Tibial artery (tissue), 4 donors: Measurements from ENCODE around the gene ACOXL.
A peak's percentile ranks its signal among the peaks of the same experiment; 100 is the strongest.

Source experiments
- DNase-seq, 2 donors: peaks; one replicate each; pipeline ENCODE4 v3.0.0-alpha.2; 2019
- H3K27ac ChIP-seq, 2 donors: fragments of 200-600 bp; sonication (generic) in 1 of 2; 1 replicate in 1 of 2; 2 replicates in 1 of 2; pipeline ENCODE4 v1.5.1; 2018 to 2019; ENCODE audit warnings: mild to moderate bottlenecking in 1 of 2
- H3K27me3 ChIP-seq, 2 donors: fragments of 200-600 bp; sonication (generic) in 1 of 2; one replicate each; pipeline versions ENCODE4 v1.5.1 to v1.6.0; 2016 to 2019
- H3K36me3 ChIP-seq, 3 donors: fragments of 200-600 bp; sonication (generic) in 2 of 3; one replicate each; pipeline ENCODE4 v1.5.1; 2016 to 2019; ENCODE audit warnings: mild to moderate bottlenecking in 2 of 3
- H3K4me1 ChIP-seq, 4 donors: fragments of 200-600 bp; sonication (generic) in 2 of 4; 1 replicate in 3 of 4; 2 replicates in 1 of 4; pipeline ENCODE4 v1.5.1; 2016 to 2019
- H3K4me3 ChIP-seq, 2 donors: fragments of 200-600 bp; sonication (generic) in 1 of 2; 1 replicate in 1 of 2; 2 replicates in 1 of 2; pipeline ENCODE4 v1.5.1; 2018 to 2019; ENCODE audit warnings: mild to moderate bottlenecking in 2 of 2
- H3K9me3 ChIP-seq, 3 donors: fragments of 200-600 bp; sonication (generic) in 1 of 3; one replicate each; pipeline ENCODE4 v1.5.1; 2016 to 2019
- CTCF ChIP-seq, 2 experiments: fragments of 200-600 bp in 1 of 2; fragments of 450-650 bp in 1 of 2; IDR thresholded peaks; one replicate each; pipeline ENCODE4 v1.5.1; 2017 to 2019; ENCODE audit warnings: antibody characterized with exemption in 2 of 2, mild to moderate bottlenecking in 1 of 2, moderate library complexity in 1 of 2
- intact Hi-C: fragments of 100-400 bp; cut with DNase I; formaldehyde crosslinking; loops from one replicate; pipeline ENCODE4 v1.15.0; 2023; ENCODE audit warnings: low total_unique reads

ACOXL gene

GRCh38 chr2:111121828-111122630 is 389.7 kb downstream of the ACOXL start:
- Histone ChIP-seq H3K4me3 (peak overlapping the region; percentile 77 to 83), H3K27ac (peak overlapping the region; percentile 62 to 78), H3K4me1 (peaks cover 0 to 66% (median 22%) of the 10 kb centered on the region in 4 donors), H3K36me3 (peaks cover 0 to 27% (median 9%) of the 10 kb centered on the region in 3 donors), H3K27me3 (no peaks in the 10 kb centered on the region), H3K9me3 (no peaks in the 10 kb centered on the region)
- TF ChIP-seq CTCF (IDR thresholded peaks at IDR 0.05): no peak
- intact Hi-C loops: no loop called here
- peak; percentile 83 to 94 for DNase-seq

DNA sequence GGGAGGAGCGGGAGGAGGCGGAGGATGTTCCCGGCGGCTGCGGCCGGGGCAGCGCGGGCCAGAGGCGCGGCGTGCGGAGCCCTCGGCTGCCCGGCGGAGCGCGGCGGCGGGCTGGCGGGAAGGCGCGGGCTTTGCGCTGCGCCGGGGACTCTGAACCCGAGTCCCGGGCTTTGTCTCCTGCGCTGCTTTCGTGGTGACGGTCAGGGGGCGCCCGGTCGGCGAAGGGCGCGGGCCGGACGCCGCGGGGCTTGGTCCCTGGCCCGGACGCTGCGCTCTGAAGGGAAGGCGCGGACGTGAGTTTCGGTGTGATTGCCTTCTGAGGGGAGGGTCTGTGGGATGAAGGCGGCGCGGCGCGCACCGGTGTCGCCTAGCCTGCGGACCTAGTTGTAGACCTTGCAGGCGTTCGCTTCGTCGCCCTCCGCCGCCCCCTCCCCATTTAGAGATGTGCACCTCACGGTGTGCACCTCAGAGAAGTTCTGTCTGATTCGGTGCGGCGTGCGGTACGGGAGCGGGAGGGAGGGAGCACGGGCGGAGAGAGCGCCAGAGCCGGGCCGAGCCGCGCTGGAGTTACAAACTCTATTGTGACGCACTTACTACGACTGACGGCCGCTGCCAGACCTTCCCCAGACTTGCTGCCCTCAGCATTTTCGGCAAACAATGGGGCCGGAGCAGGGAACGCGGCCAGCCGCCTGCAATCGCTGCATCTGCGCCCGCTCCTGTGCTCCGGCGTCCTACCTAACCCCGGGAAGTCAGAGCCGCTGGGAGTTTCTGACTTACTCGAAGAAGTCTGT is 390.5 kb downstream of the ACOXL start:
- no peaks in the 10 kb centered on the region for H3K27me3 ChIP-seq
- peak overlapping the region; percentile 73 to 76 for H3K27ac ChIP-seq
- intact Hi-C loops: no loop called here
- H3K36me3 ChIP-seq: peaks cover 0 to 35% (median 9%) of the 10 kb centered on the region in 3 donors
- peaks cover 0 to 58% (median 18%) of the 10 kb centered on the region in 4 donors for H3K4me1 ChIP-seq
- H3K9me3 ChIP-seq: no peaks in the 10 kb centered on the region
- peak overlapping the region; percentile 77 to 83 for H3K4me3 ChIP-seq
- TF ChIP-seq CTCF (IDR thresholded peaks at IDR 0.05): no peak
- DNase-seq: peak; percentile 75 to 90

GRCh38 chr2:111123751-111124150 is 391.4 kb downstream of the ACOXL start:
- peaks cover 0 to 53% (median 15%) of the 10 kb centered on the region in 4 donors for H3K4me1 ChIP-seq
- no peak overlapping the region for H3K27ac ChIP-seq
- peaks cover 0 to 44% (median 9%) of the 10 kb centered on the region in 3 donors for H3K36me3 ChIP-seq
- intact Hi-C loops: no loop called here
- H3K27me3 ChIP-seq: no peaks in the 10 kb centered on the region
- no peak for TF ChIP-seq CTCF (IDR thresholded peaks at IDR 0.05)
- H3K9me3 ChIP-seq: no peaks in the 10 kb centered on the region
- no peak for DNase-seq
- H3K4me3 ChIP-seq: peak overlapping the region; percentile 77 to 83

DNA sequence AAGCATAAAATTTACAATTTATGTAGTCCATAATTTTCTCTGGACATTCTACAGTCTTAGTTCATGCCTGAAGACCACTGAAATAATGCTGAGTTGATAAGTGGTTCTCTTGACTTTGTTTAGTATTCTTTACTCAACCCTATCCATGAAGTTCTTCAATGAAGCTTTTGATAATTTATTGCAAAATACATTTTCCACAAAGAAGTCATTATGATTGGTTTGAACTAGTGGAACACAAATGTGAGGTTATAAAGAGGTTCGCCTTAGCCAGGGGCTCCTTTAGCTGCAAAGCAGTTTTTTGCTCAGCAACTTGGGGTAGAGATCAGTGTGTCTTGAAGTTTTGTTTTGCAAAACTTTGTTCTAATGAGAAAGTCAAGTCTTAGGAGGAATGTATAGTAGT is 394.2 kb downstream of the ACOXL start:
- DNase-seq: no peak
- no peak for TF ChIP-seq CTCF (IDR thresholded peaks at IDR 0.05)
- H3K9me3 ChIP-seq: no peaks in the 10 kb centered on the region
- intact Hi-C loops: no loop called here
- H3K27me3 ChIP-seq: no peaks in the 10 kb centered on the region
- no peak overlapping the region for H3K27ac ChIP-seq
- peaks cover 6 to 53% (median 16%) of the 10 kb centered on the region in 3 donors for H3K36me3 ChIP-seq
- H3K4me1 ChIP-seq: peaks cover 0 to 38% (median 3%) of the 10 kb centered on the region in 4 donors
- H3K4me3 ChIP-seq: no peak overlapping the region

GRCh38 chr2:111127351-111127750 is 395.0 kb downstream of the ACOXL start:
- intact Hi-C loops: no loop called here

More at GRCh38 chr2:111127351-111127750, 395.0 kb downstream of the ACOXL start:
- H3K27me3 ChIP-seq: no peaks in the 10 kb centered on the region
- peaks cover 6 to 53% (median 16%) of the 10 kb centered on the region in 3 donors for H3K36me3 ChIP-seq
- DNase-seq: no peak
- no peak for TF ChIP-seq CTCF (IDR thresholded peaks at IDR 0.05)
- no peaks in the 10 kb centered on the region for H3K9me3 ChIP-seq
- H3K4me1 ChIP-seq: peaks cover 0 to 33% (median 3%) of the 10 kb centered on the region in 4 donors
- no peak overlapping the region for H3K27ac ChIP-seq
- H3K4me3 ChIP-seq: no peak overlapping the region
